Neural progenitor cell (in vitro differentiated cells): ENCODE results near the gene NINJ2. TPM values are rescaled to one million over a fixed set of nuclear protein-coding genes. Genes with fewer than 3 reads are reported as not detected.
A peak's percentile ranks its signal among the peaks of the same experiment; 100 is the strongest.

ENCODE experiments used
- DNase-seq: peaks from one replicate; pipeline ENCODE4 v3.0.0-alpha.2; 2016; ENCODE audit warnings: low spot score
- H2AFZ ChIP-seq: fragments of 200-600 bp; sonication (generic); replicated peaks from 2 replicates; pipeline ENCODE4 v1.6.1; 2016; ENCODE audit warnings: antibody characterized with exemption
- H3F3A ChIP-seq: fragments of 200-600 bp; sonication (generic); 2 replicates; pipeline ENCODE4 v1.6.1; 2016; ENCODE audit warnings: antibody characterized with exemption, low read depth
- H3K27ac ChIP-seq: fragments of 200-600 bp; sonication (generic); 2 replicates; pipeline ENCODE4 v1.5.1; 2016; ENCODE audit warnings: mild to moderate bottlenecking
- H3K27me3 ChIP-seq: fragments of 200-600 bp; sonication (generic); 2 replicates; pipeline ENCODE4 v1.6.1; 2016; ENCODE audit warnings: mild to moderate bottlenecking, moderate library complexity
- H3K36me3 ChIP-seq: fragments of 200-600 bp; sonication (generic); 2 replicates; pipeline ENCODE4 v1.5.1; 2016
- H3K4me1 ChIP-seq: fragments of 200-600 bp; sonication (generic); 2 replicates; pipeline ENCODE4 v1.6.1; 2016; ENCODE audit warnings: mixed run types
- H3K4me2 ChIP-seq: fragments of 200-600 bp; sonication (generic); 2 replicates; pipeline ENCODE4 v1.6.1; 2016
- H3K4me3 ChIP-seq: fragments of 200-600 bp; sonication (generic); 2 replicates; pipeline ENCODE4 v1.5.1; 2016
- H3K79me2 ChIP-seq: fragments of 200-600 bp; sonication (generic); 2 replicates; pipeline ENCODE4 v1.6.1; 2016; ENCODE audit warnings: low read depth
- H3K9ac ChIP-seq: fragments of 200-600 bp; sonication (generic); 2 replicates; pipeline ENCODE4 v1.6.1; 2016
- H3K9me3 ChIP-seq: fragments of 200-600 bp; sonication (generic); 2 replicates; pipeline ENCODE4 v1.5.1; 2016; ENCODE audit warnings: low read depth
- H4K20me1 ChIP-seq: fragments of 200-600 bp; sonication (generic); 2 replicates; pipeline ENCODE4 v1.6.1; 2016; ENCODE audit warnings: low read depth
- H3K27ac Mint-ChIP-seq: 3 replicates; pipeline ENCODE4 v1.8.0; 2021; ENCODE audit warnings: mixed read lengths
- H3K27me3 Mint-ChIP-seq: 2 replicates; pipeline ENCODE4 v1.8.0; 2022; ENCODE audit warnings: low read depth, mild to moderate bottlenecking, inconsistent platforms, moderate library complexity, mixed read lengths; ENCODE audit not compliant: insufficient read depth
- H3K36me3 Mint-ChIP-seq: 3 replicates; pipeline ENCODE4 v1.8.0; 2021; ENCODE audit warnings: mixed read lengths
- H3K4me1 Mint-ChIP-seq: 3 replicates; pipeline ENCODE4 v1.8.0; 2021; ENCODE audit warnings: mixed read lengths
- H3K4me3 Mint-ChIP-seq: 3 replicates; pipeline ENCODE4 v1.8.0; 2021; ENCODE audit warnings: mild to moderate bottlenecking, moderate library complexity, mixed read lengths
- H3K9me3 Mint-ChIP-seq: 3 replicates; pipeline ENCODE4 v1.8.0; 2020; ENCODE audit warnings: mixed read lengths
- EZH2 ChIP-seq: fragments of 200-600 bp; sonication (generic); IDR thresholded peaks from 2 replicates; pipeline ENCODE4 v1.6.1; 2017; ENCODE audit warnings: antibody characterized with exemption, mild to moderate bottlenecking, moderate library complexity
- EZH2phosphoT487 ChIP-seq: fragments of 200-600 bp; sonication (generic); IDR thresholded peaks from 2 replicates; pipeline ENCODE4 v1.6.1; 2017; ENCODE audit warnings: antibody characterized with exemption
- total RNA-seq: library from RNA; depleted of rRNA; stranded (reverse); fragments of >200 nt; gene quantifications from 2 replicates; pipeline ENCODE4 v1.2.3, GENCODE V29; 2015; ENCODE audit warnings: low replicate concordance
- TF ChIP-seq, protein P1 (sequence below): fragments of 200-600 bp; sonication (generic); IDR thresholded peaks from 2 replicates; pipeline ENCODE4 v1.5.1; 2017; ENCODE audit warnings: antibody characterized with exemption, mild to moderate bottlenecking

The NINJ2 gene
- total RNA-seq, 1 donor from 2014 or later = not detected

- Histone ChIP-seq H3K9ac (no peak overlapping the region), H3K27ac (no peak overlapping the region), H2AFZ (no peak overlapping the region), H3K4me3 (no peak overlapping the region), H3K4me1 (peaks cover 34% of the 10 kb centered on the region), H3F3A (peaks cover 35% of the 10 kb centered on the region), H3K79me2 (no peaks in the 10 kb centered on the region), H3K9me3 (no peaks in the 10 kb centered on the region), H3K27me3 (peaks cover 18% of the 10 kb centered on the region), H3K4me2 (no peak overlapping the region), H3K36me3 (no peaks in the 10 kb centered on the region), H4K20me1 (no peaks in the 10 kb centered on the region)
- H3K36me3 Mint-ChIP-seq = peaks cover 2% of the 10 kb centered on the region
- H3K4me1 Mint-ChIP-seq = peaks cover 20% of the 10 kb centered on the region
- peaks cover 21% of the 10 kb centered on the region for H3K27me3 Mint-ChIP-seq
- H3K27ac Mint-ChIP-seq = no peak overlapping the region
- no peak for TF ChIP-seq EZH2
- TF ChIP-seq EZH2phosphoT487 = no peak
- TF ChIP-seq, protein P1, sequence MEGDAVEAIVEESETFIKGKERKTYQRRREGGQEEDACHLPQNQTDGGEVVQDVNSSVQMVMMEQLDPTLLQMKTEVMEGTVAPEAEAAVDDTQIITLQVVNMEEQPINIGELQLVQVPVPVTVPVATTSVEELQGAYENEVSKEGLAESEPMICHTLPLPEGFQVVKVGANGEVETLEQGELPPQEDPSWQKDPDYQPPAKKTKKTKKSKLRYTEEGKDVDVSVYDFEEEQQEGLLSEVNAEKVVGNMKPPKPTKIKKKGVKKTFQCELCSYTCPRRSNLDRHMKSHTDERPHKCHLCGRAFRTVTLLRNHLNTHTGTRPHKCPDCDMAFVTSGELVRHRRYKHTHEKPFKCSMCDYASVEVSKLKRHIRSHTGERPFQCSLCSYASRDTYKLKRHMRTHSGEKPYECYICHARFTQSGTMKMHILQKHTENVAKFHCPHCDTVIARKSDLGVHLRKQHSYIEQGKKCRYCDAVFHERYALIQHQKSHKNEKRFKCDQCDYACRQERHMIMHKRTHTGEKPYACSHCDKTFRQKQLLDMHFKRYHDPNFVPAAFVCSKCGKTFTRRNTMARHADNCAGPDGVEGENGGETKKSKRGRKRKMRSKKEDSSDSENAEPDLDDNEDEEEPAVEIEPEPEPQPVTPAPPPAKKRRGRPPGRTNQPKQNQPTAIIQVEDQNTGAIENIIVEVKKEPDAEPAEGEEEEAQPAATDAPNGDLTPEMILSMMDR = no peak
- peaks cover 4% of the 10 kb centered on the region for H3K9me3 Mint-ChIP-seq
- H3K4me3 Mint-ChIP-seq = no peak overlapping the region
- no peak for DNase-seq
Measured at GRCh38 chr12:573232-573631, 90.0 kb downstream of the NINJ2 start.

- peaks cover 18% of the 10 kb centered on the region for H3K27me3 ChIP-seq
- peaks cover 28% of the 10 kb centered on the region for H3K4me1 ChIP-seq
- no peaks in the 10 kb centered on the region for H4K20me1 ChIP-seq
- no peak for TF ChIP-seq EZH2
- TF ChIP-seq, protein P1 = no peak
- TF ChIP-seq EZH2phosphoT487 = no peak
- peaks cover 16% of the 10 kb centered on the region for H3K27me3 Mint-ChIP-seq
- H3K36me3 Mint-ChIP-seq = peaks cover 2% of the 10 kb centered on the region
- H3K4me1 Mint-ChIP-seq = peaks cover 14% of the 10 kb centered on the region
- H3K9me3 ChIP-seq = no peaks in the 10 kb centered on the region
- no peaks in the 10 kb centered on the region for H3K79me2 ChIP-seq
- H3K4me3 Mint-ChIP-seq = no peak overlapping the region
- peaks cover 4% of the 10 kb centered on the region for H3K9me3 Mint-ChIP-seq
- H3F3A ChIP-seq = peaks cover 28% of the 10 kb centered on the region
- H3K4me2 ChIP-seq = no peak overlapping the region
- no peak overlapping the region for H3K27ac ChIP-seq
- H3K27ac Mint-ChIP-seq = peak overlapping the region; percentile 50
- no peak for DNase-seq
- no peak overlapping the region for H2AFZ ChIP-seq
- H3K4me3 ChIP-seq = no peak overlapping the region
- H3K36me3 ChIP-seq = no peaks in the 10 kb centered on the region
- H3K9ac ChIP-seq = no peak overlapping the region
Measured at GRCh38 chr12:572532-572899, 90.7 kb downstream of the NINJ2 start.

GRCh38 chr12:571795-572531 is 91.3 kb downstream of the NINJ2 start:
- Mint-ChIP-seq H3K4me3 (peak overlapping the region; percentile 78), H3K27me3 (peaks cover 19% of the 10 kb centered on the region), H3K27ac (peak overlapping the region; percentile 63), H3K4me1 (peaks cover 14% of the 10 kb centered on the region), H3K36me3 (peaks cover 2% of the 10 kb centered on the region), H3K9me3 (peaks cover 4% of the 10 kb centered on the region)
- Histone ChIP-seq H2AFZ (no peak overlapping the region), H3K4me2 (peak overlapping the region; percentile 76), H3K4me1 (peaks cover 28% of the 10 kb centered on the region), H3K27ac (no peak overlapping the region), H3K9me3 (no peaks in the 10 kb centered on the region), H4K20me1 (no peaks in the 10 kb centered on the region), H3K36me3 (no peaks in the 10 kb centered on the region), H3F3A (peaks cover 27% of the 10 kb centered on the region), H3K4me3 (no peak overlapping the region), H3K9ac (no peak overlapping the region), H3K27me3 (peaks cover 13% of the 10 kb centered on the region), H3K79me2 (no peaks in the 10 kb centered on the region)
- no peak for DNase-seq
- TF ChIP-seq EZH2 (no peak), EZH2phosphoT487 (no peak)
- TF ChIP-seq, protein P1 = no peak
